Loucy (cell line): Measurements from ENCODE around the gene NEIL3.

Experiments
- H2AFZ ChIP-seq: fragments of 200-600 bp; sonication (generic); 2 replicates; pipeline ENCODE4 v1.6.0; 2016; ENCODE audit warnings: antibody characterized with exemption, mild to moderate bottlenecking, low read length, moderate library complexity
- H3F3A ChIP-seq: fragments of 200-600 bp; 2 replicates; pipeline ENCODE4 v1.6.0; 2016; ENCODE audit warnings: antibody characterized with exemption, low read depth, mild to moderate bottlenecking
- H3K27me3 ChIP-seq: fragments of 200-600 bp; sonication (generic); 2 replicates; pipeline ENCODE4 v1.6.1; 2014; ENCODE audit warnings: low read length, mild to moderate bottlenecking; ENCODE audit not compliant: insufficient read depth, poor library complexity, severe bottlenecking
- H3K36me3 ChIP-seq: fragments of 200-600 bp; sonication (generic); 2 replicates; pipeline ENCODE4 v1.6.1; 2016; ENCODE audit warnings: low read length; ENCODE audit not compliant: insufficient read depth
- H3K4me1 ChIP-seq: fragments of 200-600 bp; sonication (generic); 2 replicates; pipeline ENCODE4 v1.5.1; 2014; ENCODE audit warnings: low read length, mild to moderate bottlenecking; ENCODE audit not compliant: insufficient read depth, poor library complexity, severe bottlenecking
- H3K4me2 ChIP-seq: fragments of 200-600 bp; sonication (generic); 2 replicates; pipeline ENCODE4 v1.6.0; 2014; ENCODE audit warnings: antibody characterized with exemption, low read length, low read depth, mild to moderate bottlenecking; ENCODE audit not compliant: poor library complexity, severe bottlenecking
- H3K4me3 ChIP-seq: fragments of 200-600 bp; sonication (generic); 2 replicates; pipeline ENCODE4 v1.5.1; 2014; ENCODE audit warnings: low read length, mild to moderate bottlenecking, mixed read lengths; ENCODE audit not compliant: poor library complexity, severe bottlenecking
- H3K79me2 ChIP-seq: fragments of 200-600 bp; sonication (generic); 2 replicates; pipeline ENCODE4 v1.6.1; 2014; ENCODE audit warnings: low read length; ENCODE audit not compliant: insufficient read depth
- H3K9ac ChIP-seq: fragments of 200-600 bp; sonication (generic); 2 replicates; pipeline ENCODE4 v1.6.0; 2014; ENCODE audit warnings: mild to moderate bottlenecking, low read depth, low read length, moderate library complexity; ENCODE audit not compliant: poor library complexity, severe bottlenecking
- H3K9me2 ChIP-seq: fragments of 200-600 bp; sonication (generic); replicated peaks from 2 replicates; pipeline ENCODE4 v1.6.1; 2016; ENCODE audit warnings: low read depth, low read length, mixed read lengths
- H3K9me3 ChIP-seq: fragments of 200-600 bp; sonication (generic); 2 replicates; pipeline ENCODE4 v1.6.1; 2014; ENCODE audit warnings: mild to moderate bottlenecking, antibody characterized with exemption, low read length, low read depth; ENCODE audit not compliant: insufficient read depth
- H4K20me1 ChIP-seq: fragments of 200-600 bp; sonication (generic); 2 replicates; pipeline ENCODE4 v1.6.0; 2014; ENCODE audit warnings: antibody characterized with exemption, low read length, mild to moderate bottlenecking; ENCODE audit not compliant: insufficient read depth, poor library complexity, severe bottlenecking
- EZH2phosphoT487 ChIP-seq: fragments of 200-600 bp; IDR thresholded peaks from 2 replicates; pipeline ENCODE4 v1.6.1; 2018; ENCODE audit warnings: antibody characterized with exemption, mild to moderate bottlenecking, moderate library complexity, borderline replicate concordance
- TF ChIP-seq, protein P1 (sequence below): fragments of 200-600 bp; sonication (generic); conservative IDR thresholded peaks from 2 replicates; pipeline ENCODE4 v1.5.1; 2014; ENCODE audit warnings: mild to moderate bottlenecking, antibody characterized with exemption, low read length

Gene NEIL3

GRCh38 chr4:177403746-177404145 lies 94.1 kb downstream of the NEIL3 start:
- no peaks in the 10 kb centered on the region for H3F3A ChIP-seq
- H2AFZ ChIP-seq = no peak overlapping the region
- no peak overlapping the region for H3K4me3 ChIP-seq
- H3K27me3 ChIP-seq = no peaks in the 10 kb centered on the region
- no peaks in the 10 kb centered on the region for H3K9me2 ChIP-seq
- H3K36me3 ChIP-seq = no peaks in the 10 kb centered on the region
- H3K4me2 ChIP-seq = no peak overlapping the region
- no peaks in the 10 kb centered on the region for H3K79me2 ChIP-seq
- no peaks in the 10 kb centered on the region for H4K20me1 ChIP-seq
- H3K9ac ChIP-seq = no peak overlapping the region
- TF ChIP-seq, protein P1, sequence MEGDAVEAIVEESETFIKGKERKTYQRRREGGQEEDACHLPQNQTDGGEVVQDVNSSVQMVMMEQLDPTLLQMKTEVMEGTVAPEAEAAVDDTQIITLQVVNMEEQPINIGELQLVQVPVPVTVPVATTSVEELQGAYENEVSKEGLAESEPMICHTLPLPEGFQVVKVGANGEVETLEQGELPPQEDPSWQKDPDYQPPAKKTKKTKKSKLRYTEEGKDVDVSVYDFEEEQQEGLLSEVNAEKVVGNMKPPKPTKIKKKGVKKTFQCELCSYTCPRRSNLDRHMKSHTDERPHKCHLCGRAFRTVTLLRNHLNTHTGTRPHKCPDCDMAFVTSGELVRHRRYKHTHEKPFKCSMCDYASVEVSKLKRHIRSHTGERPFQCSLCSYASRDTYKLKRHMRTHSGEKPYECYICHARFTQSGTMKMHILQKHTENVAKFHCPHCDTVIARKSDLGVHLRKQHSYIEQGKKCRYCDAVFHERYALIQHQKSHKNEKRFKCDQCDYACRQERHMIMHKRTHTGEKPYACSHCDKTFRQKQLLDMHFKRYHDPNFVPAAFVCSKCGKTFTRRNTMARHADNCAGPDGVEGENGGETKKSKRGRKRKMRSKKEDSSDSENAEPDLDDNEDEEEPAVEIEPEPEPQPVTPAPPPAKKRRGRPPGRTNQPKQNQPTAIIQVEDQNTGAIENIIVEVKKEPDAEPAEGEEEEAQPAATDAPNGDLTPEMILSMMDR = no peak
- TF ChIP-seq EZH2phosphoT487 = no peak
- H3K4me1 ChIP-seq = peaks cover 9% of the 10 kb centered on the region
- H3K9me3 ChIP-seq = no peaks in the 10 kb centered on the region

DNA sequence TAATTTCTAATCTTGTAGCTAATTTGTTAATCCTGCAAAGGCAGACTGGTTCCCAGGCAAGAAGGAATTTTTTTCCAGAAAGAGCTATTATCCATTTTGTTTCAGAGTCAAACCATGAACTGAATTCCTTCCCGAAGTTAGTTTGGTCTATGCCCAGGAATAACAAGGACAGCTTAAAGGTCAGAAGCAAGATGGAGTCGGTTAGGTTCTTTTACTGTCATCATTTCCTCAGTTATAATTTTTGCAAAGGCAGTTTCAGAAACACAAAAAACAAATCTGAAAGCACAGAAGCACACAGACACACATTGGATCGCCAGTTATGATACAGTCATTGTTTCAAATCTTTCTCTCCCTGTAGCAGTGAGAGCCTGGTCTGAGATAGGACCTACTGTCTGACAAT lies 94.7 kb downstream of the NEIL3 start:
- Histone ChIP-seq H3K79me2 (no peaks in the 10 kb centered on the region), H3K27me3 (no peaks in the 10 kb centered on the region), H3F3A (no peaks in the 10 kb centered on the region), H4K20me1 (no peaks in the 10 kb centered on the region), H3K4me3 (no peak overlapping the region), H3K4me1 (peaks cover 9% of the 10 kb centered on the region), H3K36me3 (no peaks in the 10 kb centered on the region), H3K4me2 (no peak overlapping the region), H3K9me3 (no peaks in the 10 kb centered on the region), H3K9me2 (no peaks in the 10 kb centered on the region), H3K9ac (no peak overlapping the region), H2AFZ (no peak overlapping the region)
- TF ChIP-seq, protein P1 = no peak
- no peak for TF ChIP-seq EZH2phosphoT487

DNA sequence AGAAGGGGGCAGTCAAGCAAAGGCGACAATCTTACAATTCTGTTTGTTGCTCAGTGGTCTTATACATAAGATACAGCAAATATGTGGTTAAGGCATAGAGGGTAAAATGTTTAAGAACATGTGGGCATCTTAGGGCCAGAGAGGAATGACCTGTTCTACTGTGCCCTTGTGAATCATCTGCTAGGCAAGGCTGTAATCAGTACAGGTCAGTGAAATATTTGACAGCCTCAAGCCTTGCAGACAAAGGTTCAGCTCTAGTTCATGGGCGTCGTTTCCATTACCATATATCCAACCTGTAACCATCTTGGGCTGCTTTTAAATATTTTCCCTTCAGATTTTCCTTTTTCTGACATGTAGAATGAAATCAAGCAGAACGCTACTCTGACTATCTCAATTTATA lies 95.3 kb downstream of the NEIL3 start:
- TF ChIP-seq, protein P1 = no peak
- TF ChIP-seq EZH2phosphoT487 = no peak
- no peaks in the 10 kb centered on the region for H3K36me3 ChIP-seq
- H3K9me3 ChIP-seq = no peaks in the 10 kb centered on the region
- H3K9ac ChIP-seq = no peak overlapping the region
- no peaks in the 10 kb centered on the region for H3F3A ChIP-seq
- no peak overlapping the region for H2AFZ ChIP-seq
- H3K4me1 ChIP-seq = peaks cover 9% of the 10 kb centered on the region
- H3K4me3 ChIP-seq = no peak overlapping the region
- H3K4me2 ChIP-seq = no peak overlapping the region
- H3K79me2 ChIP-seq = no peaks in the 10 kb centered on the region
- H3K9me2 ChIP-seq = no peaks in the 10 kb centered on the region
- H4K20me1 ChIP-seq = no peaks in the 10 kb centered on the region
- H3K27me3 ChIP-seq = no peaks in the 10 kb centered on the region
